T-helper 2 cell (primary cell): ENCODE measurements around the gene IRS1.

Experiments used
- DNase-seq, 5 experiments: peaks; one replicate each; pipeline versions ENCODE4 v3.0.0 to v3.0.0-alpha.2; 2012 to 2022

IRS1 gene

GRCh38 chr2:226825056-226825455 lies 25.4 kb upstream of the IRS1 start:
- no peak for DNase-seq

GRCh38 chr2:226818930-226819329 lies 19.3 kb upstream of the IRS1 start:
- DNase-seq = no peak

- DNase-seq = no peak
Measured at GRCh38 chr2:226813148-226813701, 13.6 kb upstream of the IRS1 start.

GRCh38 chr2:226803410-226803809 lies 3.8 kb upstream of the IRS1 start:
- no peak for DNase-seq

GRCh38 chr2:226802573-226802972 lies 3.0 kb upstream of the IRS1 start:
- peak in 2 of 5 experiments; percentile 47 to 73 for DNase-seq

- peak in 4 of 5 experiments; percentile 28 to 80 (median 53) for DNase-seq
Measured at GRCh38 chr2:226800941-226801784, 1.5 kb upstream of the IRS1 start.

- DNase-seq = no peak
Measured at GRCh38 chr2:226799976-226800940, 638 bp upstream of the IRS1 start.

- DNase-seq = peak in 2 of 5 experiments; percentile 22 to 58
Measured at GRCh38 chr2:226798422-226799210, 1.0 kb downstream of the IRS1 start.

- no peak for DNase-seq
Measured at GRCh38 chr2:226797989-226798421, 1.6 kb downstream of the IRS1 start.

- no peak for DNase-seq
Measured at GRCh38 chr2:226797289-226797988, 2.2 kb downstream of the IRS1 start.

- no peak for DNase-seq
Measured at GRCh38 chr2:226796840-226797288, 2.8 kb downstream of the IRS1 start.

GRCh38 chr2:226796012-226796839 lies 3.4 kb downstream of the IRS1 start:
- DNase-seq = no peak

- DNase-seq = no peak
Measured at GRCh38 chr2:226795281-226796011, 4.2 kb downstream of the IRS1 start.

- no peak for DNase-seq
Measured at GRCh38 chr2:226794751-226795171, 4.9 kb downstream of the IRS1 start.

- no peak for DNase-seq
Measured at GRCh38 chr2:226794196-226794661, 5.4 kb downstream of the IRS1 start.

GRCh38 chr2:226793646-226794045 lies 6.0 kb downstream of the IRS1 start:
- no peak for DNase-seq

- no peak for DNase-seq
Measured at GRCh38 chr2:226792155-226792881, 7.3 kb downstream of the IRS1 start.

GRCh38 chr2:226791487-226792081 lies 8.0 kb downstream of the IRS1 start:
- DNase-seq = peak; percentile 83 to 95 (median 89)
